NCI-H2081 treated with DMSO at 0.1 percent for 48 hours (cell line): ENCODE results near the gene SH3TC1.

Experiments used
- DNase-seq: peaks from one replicate; lab custom pipeline; 2025; lab: John Stamatoyannopoulos, UW

Gene SH3TC1

DNA sequence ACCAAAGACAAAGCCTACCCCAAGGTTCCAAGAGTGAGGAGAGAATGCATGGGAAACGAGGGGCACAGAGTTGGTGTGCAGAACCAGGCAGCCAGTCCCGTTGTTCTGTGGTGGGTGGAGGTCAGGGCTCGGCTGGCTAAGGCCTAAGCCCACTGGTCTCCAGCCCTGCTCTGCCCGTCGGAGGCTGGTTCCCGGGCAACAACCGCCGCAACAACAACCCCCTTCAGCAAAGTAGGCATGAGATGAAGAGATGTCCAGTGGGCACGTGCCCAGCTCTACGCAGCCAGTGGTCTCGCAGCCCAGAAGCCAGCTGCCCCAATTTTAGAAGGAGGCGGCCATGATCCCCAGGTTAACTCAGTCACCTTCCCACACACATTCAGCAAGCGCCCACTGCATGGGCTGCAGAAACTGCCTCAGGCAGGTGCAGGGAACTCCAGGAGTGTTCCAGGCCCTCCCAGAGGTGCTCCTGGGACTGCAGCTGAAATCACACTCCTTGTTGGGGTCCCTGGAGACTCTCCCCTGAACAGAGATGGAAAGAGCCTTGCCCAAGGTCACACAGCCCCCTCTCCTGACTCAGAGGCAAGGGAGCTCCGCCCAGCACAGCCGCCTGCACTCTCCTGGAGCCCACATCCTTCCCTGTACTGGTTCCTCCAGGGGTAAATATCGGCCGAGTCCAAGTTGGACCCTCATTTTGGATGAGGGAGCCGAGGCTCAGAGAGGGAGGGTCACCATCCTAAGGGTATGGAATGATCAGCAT lies 45.1 kb downstream of the SH3TC1 start:
- DNase-seq, result no peak

DNA sequence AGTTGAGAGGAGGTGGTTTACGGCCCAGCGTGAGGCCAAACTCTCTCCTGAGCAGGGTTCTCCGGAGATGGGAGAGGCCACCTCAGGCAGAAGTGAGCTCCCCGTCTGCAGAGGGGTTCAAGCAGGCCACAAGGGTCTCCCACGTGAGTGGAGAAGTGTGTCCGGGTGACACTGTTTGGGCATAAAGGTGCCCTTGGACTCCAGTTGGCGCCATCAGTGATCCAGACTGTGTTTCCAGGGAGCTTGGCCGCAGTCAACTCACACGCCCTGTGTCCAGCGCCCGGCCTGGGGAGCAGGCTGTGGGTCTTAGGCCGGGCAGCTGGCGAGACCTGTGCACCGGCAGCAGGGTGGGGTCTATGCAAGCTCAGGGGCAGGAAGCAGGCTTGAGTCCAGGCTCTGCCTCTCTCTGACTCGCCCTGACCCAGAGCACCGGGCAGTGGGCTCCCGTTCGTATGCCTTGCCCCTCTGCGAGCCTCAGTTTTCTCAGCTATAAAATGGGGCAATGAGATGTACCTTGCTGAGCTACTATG lies 45.9 kb downstream of the SH3TC1 start:
- DNase-seq, result no peak

DNA sequence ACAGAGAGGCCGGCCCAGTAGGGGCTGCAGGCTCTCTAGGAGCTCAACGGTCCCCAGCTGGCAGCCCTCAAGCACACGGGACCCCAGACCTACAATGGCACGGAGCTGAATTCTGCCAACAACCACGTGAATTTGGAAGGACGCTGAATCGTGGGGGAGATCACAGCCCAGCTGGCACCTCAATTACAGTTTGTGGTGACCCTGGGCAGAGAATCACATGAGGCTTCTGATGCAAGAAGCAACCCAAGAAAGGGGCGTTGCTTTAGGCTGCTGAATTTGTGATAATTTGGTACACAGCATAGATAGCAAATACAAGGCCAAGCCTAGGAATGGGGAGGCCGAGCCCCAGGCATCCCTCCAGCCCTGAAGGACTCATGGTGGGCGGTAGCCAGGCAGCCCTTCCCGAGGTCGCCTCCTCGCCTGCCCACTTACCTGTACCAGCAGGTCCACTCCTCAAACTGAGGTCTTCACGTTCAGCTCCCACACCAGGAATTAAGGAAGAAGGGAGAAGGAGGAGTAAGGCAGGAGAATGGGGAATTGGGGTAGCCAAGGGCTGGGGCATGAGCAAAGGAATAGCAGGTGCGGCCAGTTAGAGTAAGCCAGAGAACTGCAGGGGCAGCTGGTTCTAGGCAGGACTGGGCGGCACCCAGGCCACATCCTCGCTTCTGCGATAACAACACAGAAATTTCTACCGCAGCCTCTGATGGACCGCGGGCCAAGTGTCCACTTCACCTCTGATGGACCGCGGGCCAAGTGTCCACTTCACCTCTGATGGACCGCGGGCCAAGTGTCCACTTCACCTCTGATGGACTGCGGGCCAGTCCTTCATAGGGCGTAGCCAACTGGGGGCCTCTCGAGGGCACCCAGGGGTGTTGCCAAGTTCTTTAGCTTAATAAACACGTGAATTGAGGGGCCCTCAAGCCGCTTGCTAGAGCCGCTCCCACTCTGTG lies 47.1 kb downstream of the SH3TC1 start:
- no peak for DNase-seq

DNA sequence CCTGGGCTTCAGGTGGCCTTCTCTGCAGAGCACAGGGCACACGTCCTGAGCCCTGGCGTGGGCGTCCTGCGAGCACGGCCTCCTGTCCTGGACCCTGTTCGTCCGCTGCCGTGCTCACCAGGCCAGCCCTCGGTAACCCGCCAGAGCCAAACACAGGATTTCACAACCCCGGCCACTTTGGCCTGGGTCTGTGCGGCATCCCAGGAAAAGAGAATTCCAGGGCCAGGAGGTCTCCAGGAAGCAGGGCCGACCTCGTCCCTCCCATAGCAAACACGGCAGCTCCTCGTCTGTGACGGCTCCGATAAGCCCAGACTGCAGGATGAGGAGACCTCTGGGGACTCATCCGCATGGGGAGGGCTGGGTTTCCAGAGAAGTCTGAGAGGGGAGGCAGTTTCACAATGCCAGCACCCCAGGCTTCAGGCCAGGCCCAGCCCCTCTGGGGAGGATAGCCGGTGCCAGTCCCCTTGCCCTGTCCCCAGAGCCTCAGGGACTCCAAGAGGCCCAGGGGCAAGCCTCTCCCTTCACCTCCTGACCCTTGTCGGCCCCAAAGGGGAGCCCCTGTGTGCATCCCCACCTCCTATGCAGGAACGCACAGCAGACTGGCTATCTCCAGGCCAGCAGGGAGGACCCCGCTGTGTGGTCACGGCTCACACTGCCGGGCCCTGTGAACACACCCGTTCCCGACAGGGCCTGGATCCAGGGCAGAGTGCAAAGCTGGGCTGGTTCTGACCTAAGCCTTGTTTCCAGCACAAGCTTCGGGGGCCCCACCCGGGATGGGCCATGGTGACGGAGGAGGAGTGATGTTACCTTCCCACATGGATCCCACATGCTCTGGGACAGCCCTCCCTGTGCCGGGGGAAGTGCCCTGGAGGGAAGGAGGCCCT lies 48.2 kb downstream of the SH3TC1 start:
- DNase-seq, result no peak

DNA sequence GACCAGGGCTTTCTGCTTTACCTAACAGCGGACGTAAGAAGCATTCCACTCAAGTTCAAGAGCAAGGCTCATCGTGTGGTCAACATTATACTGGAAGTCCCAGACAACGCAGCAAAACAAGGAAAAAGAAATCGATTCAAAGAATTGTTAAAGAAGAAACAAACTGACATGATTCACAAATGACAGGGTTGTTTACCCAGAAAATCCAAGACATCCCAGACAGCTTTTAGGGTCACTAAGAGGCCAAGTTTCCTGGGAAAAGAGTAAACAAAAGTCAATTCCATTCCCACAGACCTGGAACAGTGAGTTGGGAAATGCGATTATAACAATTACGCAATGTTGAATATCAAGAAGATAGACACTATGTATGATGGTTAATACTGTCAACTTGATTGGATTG lies 49.0 kb downstream of the SH3TC1 start:
- no peak for DNase-seq

DNA sequence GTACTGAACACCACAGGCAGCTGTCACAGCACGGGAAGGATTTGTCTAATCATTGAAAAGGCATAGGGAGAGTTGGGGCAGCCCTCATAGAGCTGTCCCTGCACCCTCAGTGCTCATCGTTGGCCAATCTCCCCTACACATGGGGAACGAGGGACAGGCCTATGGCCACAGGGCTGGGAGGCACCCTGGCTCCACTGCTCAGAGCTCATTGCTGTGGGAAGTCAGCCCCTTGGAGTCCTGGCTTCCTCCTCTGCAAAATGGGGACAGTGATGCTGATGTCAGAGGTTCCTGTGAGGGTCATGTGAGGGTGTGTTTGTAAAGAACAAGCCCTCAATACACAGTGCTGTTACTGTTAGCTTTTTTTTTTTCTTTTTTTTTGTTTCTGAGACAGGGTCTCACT lies 51.1 kb downstream of the SH3TC1 start:
- no peak for DNase-seq

DNA sequence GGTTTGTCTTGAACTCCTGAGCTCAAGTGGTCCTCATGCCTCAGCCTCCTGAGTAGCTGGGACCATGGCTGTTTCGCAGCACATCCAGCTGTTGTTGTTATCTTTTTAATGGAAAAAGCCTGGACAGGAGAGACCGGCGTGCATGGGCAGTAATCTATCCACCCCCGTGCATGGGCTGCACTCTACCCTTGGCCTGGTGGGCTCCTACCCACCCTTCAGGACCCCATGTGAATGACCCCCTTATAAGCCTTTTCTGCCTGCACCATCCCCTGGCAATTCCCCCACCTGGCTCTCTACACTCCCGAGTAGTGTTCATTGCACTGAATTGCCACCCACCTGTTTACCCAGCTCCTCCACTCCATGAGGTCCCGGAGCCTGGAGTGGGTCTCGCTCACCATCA lies 51.5 kb downstream of the SH3TC1 start:
- no peak for DNase-seq

DNA sequence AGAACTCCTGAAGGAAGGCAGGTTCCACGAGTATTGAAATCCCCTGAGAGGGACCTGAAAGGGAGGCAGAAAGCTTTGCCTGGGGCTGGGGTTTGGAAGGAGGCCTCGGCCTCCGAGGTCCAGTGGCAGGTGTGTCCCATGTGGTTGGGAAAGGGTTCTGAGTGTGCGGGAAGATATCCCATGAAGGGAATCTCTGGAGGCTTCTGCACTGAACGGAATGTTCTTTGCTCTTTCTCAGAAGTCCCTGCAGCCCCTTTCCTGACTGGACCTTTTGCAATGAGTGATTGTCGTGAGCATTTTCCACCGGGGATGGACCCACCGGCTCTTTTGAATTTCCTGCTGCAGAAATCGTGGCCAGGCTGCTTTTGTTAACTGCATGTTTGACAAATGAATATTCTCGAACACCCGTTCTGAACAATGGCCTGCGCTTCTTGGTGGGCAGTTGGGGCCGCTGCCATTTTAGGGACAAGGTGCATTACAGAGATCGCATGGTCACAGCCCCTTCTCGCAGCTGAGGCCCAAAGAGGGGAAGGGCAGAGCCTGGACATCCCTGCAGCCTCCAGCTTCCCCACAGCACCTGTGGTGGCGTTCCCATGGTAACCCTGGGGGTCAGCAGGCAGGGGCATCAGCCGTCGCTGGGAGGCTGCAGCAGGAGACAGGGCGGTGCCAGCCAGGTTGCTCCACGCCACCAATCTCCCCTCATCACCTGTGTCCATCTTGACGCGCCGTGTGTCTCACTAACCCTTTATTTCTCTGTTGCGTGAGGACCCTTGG lies 52.2 kb downstream of the SH3TC1 start:
- no peak for DNase-seq

DNA sequence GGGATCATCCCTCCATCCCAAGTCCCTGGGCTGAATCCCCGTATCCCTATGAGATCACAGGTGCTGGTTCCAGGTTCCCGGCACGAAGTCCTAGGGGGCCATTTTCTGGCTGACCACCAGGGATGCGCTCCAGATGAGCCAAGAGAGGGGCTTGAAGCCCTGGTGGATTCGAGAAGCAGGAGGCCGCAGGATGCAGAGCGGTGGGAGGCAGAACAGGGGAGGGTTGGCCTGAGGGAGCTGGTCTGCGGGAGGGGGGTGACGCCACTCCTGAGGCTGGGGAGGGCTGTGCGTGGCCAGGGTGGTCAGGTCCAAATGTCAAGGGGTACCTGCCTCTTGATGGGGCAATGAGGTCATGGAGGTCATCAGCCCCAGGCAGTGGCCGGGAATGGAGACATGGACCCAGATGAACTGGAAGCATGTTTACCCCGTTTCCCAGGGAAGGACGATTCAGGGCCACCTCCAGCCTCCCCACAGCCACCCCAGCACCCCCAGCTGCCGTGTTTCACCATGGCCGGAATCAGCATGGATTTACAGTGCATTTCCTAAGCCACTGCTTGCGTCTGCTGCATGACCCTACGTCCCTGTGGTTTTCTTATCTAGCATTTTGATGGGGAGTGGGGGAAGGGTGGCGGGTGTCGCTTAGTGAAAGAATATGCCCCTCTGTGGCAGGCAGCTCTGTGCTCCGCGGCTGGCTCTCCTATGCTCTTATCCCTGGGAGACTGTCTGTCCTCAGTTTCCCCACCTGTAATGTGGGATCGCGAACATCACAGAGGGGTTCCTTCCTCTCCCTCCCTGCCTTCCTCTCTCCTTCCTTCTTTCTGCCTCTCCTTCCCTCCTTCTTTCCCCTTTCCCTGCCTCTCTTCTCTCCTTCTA lies 53.4 kb downstream of the SH3TC1 start:
- no peak for DNase-seq

DNA sequence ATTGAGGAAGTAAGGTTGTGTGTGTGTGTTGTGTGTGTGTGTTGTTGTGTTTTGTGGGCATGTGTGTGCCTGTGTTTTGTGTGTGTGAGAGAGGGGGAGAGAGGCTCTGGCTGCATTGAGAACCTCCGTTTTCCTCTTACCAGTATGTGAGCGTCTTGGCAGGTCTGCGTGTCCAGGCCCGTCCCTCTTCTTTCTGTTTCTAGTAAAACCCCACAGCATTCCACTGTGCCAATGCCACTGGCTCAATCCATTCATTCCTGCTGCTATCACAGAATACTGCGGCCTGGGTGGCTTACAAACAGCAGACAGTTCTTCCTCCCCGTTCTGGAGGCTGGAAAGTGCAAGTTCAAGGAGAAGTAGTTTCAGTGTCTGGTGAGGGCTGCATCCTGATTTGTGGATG lies 55.0 kb downstream of the SH3TC1 start:
- no peak for DNase-seq

DNA sequence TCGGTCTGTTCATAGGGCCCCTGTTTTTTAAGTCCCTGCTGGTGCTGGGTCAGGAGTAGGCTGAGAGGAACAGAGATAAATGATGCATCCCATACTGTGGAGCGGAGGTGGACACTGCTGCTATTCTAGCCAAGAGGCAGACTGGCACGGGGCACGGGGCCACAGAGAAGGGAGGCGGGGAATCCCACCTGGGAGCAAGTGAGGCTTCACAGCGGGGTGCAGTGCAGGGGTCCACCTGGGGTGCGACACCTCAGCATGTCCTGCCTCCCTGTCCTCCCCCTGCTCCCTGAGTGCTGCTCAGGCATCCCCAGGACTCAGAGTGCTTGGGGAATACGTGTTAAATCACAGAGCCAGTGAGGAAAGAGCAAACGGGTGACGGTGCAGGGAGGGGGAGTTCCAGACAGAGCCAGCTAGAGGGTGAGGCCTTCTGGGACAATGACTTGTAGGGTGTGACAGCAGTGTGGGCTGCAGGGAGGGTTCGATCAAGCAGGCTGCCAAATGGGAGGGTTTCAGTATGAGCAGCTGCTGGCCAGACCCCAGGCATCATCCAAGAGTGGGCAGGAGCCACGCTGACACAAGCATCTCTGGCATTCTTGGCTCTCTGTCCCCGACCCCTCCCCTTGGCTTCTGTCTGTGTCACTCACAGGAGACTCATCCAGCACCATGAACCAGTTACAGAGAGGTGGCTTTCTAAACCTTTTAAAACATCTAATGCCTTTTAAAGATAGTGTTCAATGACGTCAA lies 56.8 kb downstream of the SH3TC1 start:
- DNase-seq, result no peak

DNA sequence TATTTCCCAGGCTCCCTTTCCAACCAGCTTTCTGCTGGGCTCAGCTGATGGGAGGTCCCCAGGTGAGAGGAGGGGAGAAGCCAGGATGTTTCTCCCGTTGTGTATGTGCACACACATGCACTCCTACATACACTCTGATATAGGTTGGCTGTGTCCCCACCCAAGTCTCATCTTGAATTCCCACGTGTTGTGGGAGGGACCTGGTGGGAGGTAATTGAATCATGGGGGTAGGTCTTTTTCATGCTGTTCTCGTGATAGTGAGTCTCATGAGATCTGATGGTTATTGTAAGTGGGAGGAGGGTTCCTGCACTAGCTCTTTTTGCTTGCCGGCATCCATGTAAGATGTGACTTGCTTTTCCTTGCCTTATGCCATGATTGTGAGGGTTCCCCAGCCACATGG lies 58.8 kb downstream of the SH3TC1 start:
- DNase-seq, result no peak

DNA sequence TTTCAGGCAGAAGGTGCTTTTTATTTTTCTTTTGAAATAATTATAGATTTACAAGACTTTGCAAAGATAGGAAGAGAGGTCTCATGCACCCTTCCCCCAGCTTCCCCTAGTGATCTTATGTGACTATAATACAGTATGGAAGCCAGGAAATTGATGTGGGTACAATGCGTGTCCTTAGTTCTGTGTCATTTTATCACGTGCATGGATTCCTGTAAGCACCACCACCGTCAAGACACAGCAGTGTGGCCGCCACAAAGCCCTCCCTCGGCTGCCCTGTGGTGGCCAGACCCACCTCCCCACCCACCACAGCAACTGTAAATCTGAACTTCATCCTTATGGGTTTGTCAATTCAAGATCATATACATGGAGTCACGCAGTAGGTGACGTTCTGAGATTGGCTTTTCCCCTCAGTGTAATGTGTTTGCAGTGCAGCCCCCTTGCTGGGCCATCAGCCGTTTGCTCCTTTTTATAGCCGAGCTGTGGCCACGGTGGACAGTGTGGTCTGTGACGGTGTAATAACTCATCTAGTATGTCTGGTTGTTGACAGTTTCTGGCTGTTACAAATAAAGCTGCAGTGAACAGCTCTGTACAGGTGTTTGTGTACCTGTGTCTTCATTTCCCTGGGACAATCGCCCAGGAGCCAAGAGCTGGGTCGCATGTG lies 59.6 kb downstream of the SH3TC1 start:
- DNase-seq, result no peak

DNA sequence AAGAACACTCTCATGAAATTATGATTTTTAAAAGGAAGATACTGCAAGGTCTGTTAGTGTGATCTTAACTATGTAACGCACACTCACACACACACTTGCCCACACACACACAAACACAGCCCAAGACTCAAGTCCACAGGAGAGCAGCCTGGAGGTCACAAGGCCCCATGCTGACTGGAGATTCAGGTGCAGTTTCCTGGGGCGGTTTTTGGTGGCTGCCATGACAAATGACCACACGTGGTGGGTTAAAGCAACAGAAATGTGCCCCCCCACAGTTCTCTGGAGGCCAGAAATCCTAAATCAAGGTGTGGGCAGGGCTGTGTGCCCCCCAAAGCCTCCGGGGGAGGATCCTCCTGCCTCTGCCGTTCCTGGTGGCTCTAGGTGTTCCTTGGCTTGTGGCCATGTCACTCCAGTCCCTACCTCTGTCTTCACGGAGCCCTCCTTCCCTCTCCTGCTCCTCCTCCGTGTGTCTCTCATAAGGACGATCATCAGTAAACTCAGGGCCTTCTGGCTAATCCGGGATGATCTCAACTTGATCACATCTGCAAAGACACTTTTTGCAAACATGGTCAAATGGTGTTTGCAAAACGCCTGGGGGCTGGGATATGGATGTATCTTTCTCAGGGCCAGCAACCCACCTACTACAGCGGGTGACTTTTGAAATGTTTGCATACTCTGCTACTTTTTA lies 60.8 kb downstream of the SH3TC1 start:
- no peak for DNase-seq

DNA sequence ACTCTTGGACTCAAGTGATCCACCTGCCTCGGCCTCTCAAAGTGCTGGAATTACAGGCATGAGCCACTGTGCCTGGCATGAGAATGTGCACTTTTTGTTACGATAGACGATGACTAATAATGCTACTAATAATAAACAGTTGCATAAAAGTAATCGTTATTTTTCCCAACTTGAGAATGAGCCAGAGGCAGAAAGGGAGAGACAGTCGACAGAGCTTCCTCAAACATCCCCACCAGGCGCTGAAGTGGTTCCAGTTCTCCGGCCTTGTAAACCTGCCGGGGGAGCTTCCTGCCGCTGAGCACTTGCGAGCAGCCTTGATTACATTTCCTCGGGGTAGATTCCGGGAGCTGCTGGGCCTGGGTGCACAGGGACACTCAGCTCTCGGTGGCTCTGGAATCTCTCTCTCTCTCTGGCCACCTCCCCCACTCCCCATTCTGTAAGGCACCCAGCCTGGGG lies 61.6 kb downstream of the SH3TC1 start:
- DNase-seq, result no peak

DNA sequence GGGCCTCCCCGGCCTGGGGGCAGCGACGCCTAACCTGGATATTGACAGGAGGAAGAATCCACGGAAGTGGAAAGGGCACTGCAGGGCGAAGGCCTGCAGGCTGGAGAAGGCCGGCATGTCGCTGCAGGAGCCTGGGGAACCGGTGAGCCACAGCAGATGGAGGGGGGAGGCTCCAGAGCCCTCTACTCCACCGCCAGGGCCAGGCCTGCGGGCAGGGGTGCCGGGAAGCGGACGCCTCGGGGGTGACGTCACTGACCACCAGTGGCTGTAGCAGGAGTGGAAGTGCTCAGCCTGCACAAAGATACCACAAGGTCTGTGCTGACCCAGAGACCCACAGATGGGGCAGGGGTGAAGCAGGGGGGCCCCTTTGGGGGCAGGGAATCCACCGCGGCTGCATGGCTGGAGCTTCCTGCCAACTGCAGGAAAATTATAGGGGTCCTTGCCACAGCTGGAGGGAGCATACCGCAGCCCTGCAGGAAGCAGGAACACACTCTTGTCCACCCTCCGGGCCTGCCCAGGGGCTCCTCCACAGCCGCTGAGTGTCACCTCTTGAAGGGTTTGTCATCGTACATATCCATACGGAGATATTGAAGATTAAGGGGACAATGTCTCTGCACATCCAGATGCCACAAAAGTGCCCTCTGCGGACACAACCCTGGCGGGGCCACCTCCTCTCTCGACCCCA lies 62.9 kb downstream of the SH3TC1 start:
- DNase-seq, result no peak

DNA sequence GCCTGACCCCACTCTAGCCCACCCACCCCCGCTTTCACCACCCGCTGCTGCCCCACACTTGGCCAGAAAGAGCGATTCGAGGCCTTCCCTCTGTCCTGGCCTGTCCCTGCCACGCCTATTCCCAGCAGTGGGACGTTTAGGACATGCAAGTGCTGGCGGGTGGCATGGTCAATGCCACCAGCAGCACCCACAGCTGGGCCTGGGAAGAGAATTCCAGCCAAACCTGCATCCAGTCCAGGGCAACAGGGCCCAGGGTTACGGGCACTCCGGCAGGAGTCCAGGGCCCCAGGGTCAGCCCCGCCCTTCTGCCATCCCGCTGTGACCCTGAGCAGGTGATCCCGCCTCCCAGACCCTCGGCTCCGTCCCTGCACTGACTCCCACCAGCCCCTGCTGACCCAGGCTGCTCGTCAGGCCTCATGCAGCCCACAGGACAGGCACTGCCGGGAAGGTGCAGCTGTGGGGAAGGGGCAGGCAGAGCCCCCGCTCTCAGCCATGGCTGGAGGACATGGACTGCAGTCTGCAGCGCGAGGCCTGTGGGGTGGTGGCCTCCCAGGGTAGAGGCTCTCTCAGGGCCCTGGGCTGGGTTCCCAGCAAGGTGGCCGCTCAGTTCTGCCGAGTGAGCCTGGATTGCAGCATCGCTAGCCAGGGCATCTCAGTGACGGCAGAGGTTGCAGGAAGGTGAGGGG lies 63.7 kb downstream of the SH3TC1 start:
- DNase-seq, result no peak
